ENCODE results near the gene CDKL1.

DNA sequence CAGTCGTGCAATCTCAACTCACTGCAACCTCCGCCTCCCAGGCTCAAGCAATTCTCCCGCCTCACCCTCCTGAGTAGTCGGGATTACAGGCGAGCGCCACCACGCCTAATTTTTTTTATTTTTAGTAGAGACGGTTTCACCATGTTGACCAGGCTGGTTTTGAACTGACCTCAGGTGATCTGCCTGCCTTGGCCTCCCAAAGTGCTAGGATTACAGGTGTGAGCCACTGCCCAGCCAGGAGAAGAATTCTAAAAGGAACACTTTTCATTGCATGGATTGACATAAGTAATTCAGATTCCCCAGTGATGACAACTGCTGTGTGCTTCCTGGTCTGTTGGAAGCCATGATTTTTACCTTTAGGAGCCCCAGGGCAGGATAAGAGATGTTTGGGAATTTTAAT, 62.5 kb downstream of the CDKL1 start:
- TF ChIP-seq, protein P1, sequence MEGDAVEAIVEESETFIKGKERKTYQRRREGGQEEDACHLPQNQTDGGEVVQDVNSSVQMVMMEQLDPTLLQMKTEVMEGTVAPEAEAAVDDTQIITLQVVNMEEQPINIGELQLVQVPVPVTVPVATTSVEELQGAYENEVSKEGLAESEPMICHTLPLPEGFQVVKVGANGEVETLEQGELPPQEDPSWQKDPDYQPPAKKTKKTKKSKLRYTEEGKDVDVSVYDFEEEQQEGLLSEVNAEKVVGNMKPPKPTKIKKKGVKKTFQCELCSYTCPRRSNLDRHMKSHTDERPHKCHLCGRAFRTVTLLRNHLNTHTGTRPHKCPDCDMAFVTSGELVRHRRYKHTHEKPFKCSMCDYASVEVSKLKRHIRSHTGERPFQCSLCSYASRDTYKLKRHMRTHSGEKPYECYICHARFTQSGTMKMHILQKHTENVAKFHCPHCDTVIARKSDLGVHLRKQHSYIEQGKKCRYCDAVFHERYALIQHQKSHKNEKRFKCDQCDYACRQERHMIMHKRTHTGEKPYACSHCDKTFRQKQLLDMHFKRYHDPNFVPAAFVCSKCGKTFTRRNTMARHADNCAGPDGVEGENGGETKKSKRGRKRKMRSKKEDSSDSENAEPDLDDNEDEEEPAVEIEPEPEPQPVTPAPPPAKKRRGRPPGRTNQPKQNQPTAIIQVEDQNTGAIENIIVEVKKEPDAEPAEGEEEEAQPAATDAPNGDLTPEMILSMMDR (IDR thresholded peaks at IDR 0.05) = no peak
- no peak for TF ChIP-seq POLR2A (IDR thresholded peaks at IDR 0.05)

Data from heart left ventricle (tissue), 13 donors.